ENCODE results near the gene RAP2A. TPM values are rescaled to one million over a fixed set of nuclear protein-coding genes. Genes with fewer than 3 reads are reported as not detected.

The RAP2A gene
- total RNA-seq, 1 experiment from 2014 or later = 27.8 TPM

DNA sequence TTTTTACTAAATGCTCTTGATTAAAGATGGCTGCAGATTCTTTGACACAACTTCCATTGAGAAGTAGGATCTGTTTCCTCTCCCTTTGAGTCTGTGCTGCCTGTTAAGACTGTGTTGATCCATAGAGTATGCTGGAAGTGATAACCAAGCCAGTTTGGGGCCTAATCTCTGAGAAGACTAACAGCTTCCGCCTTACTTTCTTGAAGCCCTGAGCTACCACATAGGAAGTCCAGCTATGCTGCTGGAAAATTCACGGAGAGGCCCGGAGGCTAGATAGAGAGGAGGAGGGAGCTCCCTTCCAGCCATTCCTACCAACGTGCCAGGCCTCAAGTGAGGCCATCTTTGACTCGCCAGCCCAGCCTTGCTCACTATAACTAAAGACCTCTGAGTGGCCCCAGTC lies 12.5 kb downstream of the RAP2A start:
- no peak for DNase-seq (ENCODE audit: low read depth)

- DNase-seq (ENCODE audit: low read depth) = no peak
Measured at GRCh38 chr13:97448503-97449251, 14.7 kb downstream of the RAP2A start.

DNA sequence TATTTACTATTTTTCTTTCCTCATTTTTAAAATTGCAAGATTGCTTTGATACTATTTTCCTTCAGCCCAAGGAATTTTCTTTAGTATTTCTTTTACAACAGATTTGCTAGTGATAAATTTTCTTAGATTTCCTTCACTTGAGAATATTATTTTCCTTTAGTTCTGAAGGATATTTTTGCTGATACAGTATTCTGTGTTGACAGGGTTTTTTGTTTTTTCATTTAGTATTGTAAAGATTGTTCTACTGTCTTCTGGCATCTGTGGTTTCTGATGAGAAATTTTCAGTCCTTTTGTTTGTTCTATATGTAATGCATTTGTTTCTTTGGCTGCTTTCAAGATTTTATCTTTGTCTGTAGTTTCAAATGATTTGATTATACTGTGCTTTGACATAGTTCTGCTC lies 20.7 kb downstream of the RAP2A start:
- DNase-seq (ENCODE audit: low read depth) = no peak

DNA sequence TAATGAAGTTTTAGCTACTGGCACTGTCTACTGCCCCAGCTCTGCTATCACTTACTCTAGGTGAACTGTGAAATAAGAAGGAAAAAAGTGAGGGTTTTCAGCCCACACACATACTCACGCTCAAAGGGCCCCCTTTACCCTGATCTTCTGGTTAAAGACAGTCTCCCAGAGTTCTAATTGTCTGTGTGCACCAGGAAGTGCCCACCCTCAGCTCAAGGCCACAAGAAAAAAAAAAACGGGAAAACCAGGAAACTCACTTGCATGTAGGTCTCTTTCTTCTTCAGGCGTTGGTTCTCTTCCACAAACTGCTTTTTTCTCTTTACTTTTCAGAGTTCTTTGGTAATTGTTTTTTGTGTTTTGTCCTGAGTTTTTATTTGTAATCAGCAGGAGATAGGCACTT lies 22.1 kb downstream of the RAP2A start:
- DNase-seq (ENCODE audit: low read depth) = no peak

DNA sequence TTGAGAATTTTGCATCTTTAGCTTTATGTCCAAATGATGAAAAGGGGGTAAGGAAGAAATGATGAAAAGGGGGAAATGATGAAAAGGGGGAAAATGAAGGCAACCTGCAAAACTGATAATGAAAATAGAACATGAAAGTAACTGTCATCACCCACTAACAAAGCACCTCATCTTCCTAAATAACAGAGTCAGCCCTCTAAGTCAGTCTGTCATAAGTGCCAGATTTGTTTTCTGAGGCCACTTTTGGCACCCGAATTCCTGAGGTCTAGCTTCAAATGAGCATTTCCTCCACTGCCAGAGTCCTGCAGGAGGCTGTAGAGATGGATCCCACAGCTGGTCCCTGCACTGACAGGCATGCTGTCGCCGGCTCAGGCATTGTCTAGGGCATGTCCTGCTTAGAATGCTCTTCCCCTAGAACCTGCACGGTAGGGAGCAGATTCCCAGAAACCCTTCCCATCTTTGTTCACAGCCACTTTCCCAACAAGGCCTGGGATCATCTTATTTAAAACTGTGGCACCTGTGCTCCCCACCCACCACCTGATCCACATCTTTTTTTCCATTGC lies 25.3 kb downstream of the RAP2A start:
- no peak for DNase-seq (ENCODE audit: low read depth)

- no peak for DNase-seq (ENCODE audit: low read depth)
Measured at GRCh38 chr13:97460004-97460775, 26.2 kb downstream of the RAP2A start.

GRCh38 chr13:97460853-97461252 lies 26.9 kb downstream of the RAP2A start:
- DNase-seq (ENCODE audit: low read depth) = no peak

GRCh38 chr13:97464561-97464960 lies 30.6 kb downstream of the RAP2A start:
- no peak for DNase-seq (ENCODE audit: low read depth)

- no peak for DNase-seq (ENCODE audit: low read depth)
Measured at GRCh38 chr13:97466722-97467121, 32.8 kb downstream of the RAP2A start.

DNA sequence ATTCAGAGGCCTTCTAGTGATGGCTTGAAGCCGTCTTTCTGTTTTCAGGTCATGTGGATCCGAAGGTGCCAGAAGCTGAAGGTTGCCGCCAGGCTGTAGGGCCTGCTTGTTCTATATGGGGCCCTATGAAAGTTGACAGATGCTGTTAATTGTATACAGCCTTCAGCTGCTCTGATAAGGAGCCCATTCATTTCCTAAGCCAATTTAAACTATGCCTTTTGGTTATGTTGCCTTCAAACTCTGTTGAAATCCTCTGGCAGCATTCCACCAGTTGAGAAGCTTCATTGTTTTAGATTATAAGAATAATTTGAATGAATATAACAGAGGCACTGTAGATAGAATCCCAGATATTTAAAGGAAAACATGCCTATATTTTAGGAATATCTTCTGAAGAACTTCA lies 34.4 kb downstream of the RAP2A start:
- DNase-seq (ENCODE audit: low read depth) = no peak

GRCh38 chr13:97471711-97472110 lies 37.7 kb downstream of the RAP2A start:
- no peak for DNase-seq (ENCODE audit: low read depth)

DNA sequence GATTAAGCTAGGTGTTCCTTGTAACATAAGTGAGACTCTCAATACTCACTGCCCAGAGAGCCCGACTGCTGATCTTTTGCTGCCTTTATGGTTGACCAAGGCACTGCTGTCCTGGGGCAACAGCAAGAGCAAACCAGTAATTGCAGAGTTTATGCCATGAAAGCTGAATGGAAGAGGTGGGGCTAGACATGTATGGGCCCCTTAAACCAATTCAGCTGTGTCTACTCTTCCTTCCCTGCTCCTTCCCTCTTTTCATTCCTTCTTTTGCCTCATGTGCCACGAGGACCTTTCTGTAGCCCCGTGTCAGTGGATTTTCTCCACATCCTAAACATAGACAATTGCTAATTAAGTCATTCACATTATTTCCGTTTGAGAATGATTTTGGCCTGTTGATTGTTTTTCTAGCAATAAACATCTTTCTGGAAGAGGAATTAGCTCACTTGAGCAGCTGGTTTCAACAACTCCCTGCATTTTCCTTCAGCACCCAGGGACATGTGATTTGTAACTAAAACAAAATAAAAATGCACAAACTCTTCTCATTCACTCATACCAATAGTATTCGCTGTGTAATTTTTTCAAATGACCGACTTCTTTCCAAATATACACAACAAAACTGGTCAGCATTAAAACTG lies 40.5 kb downstream of the RAP2A start:
- DNase-seq (ENCODE audit: low read depth) = no peak

- no peak for DNase-seq (ENCODE audit: low read depth)
Measured at GRCh38 chr13:97475011-97475410, 41.0 kb downstream of the RAP2A start.

DNA sequence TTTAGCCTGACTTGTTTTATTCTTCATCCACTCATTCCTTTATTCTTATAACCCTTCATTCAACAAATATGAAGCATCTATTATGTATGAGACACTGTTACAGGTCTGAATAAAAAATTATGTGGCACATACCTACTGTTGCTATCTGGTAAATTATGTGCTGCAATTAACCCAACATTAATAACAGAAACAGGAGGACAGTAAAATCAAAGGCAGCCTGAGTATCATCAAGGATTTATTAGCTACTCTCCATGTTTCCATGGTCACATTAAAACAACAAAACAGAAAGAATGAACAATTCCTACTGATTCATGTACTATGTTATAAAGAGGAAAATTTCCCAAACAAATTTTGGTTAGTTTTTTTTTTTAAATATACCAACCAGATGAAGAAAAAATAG lies 43.9 kb downstream of the RAP2A start:
- DNase-seq (ENCODE audit: low read depth) = no peak

DNA sequence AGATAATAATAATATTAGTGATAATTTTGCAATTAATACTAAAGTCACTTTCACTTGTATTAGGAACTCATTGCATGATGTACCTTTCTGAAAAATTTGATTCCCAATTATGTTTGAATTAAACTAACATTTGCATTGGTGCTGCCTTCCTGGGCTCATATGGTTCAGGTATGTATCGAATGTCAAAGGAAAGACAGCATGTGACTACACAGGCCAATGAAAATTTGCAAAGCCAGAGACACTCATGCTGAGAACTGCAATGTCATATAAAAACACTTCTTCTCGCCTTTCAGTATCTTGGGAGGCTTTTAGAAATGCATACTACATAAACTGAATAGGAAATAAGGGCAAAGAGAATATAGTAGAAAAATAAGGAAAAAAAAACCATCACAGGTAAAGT lies 44.3 kb downstream of the RAP2A start:
- no peak for DNase-seq (ENCODE audit: low read depth)

GRCh38 chr13:97483465-97483864 lies 49.5 kb downstream of the RAP2A start:
- DNase-seq (ENCODE audit: low read depth) = no peak

- no peak for DNase-seq (ENCODE audit: low read depth)
Measured at GRCh38 chr13:97484301-97484700, 50.3 kb downstream of the RAP2A start.

DNA sequence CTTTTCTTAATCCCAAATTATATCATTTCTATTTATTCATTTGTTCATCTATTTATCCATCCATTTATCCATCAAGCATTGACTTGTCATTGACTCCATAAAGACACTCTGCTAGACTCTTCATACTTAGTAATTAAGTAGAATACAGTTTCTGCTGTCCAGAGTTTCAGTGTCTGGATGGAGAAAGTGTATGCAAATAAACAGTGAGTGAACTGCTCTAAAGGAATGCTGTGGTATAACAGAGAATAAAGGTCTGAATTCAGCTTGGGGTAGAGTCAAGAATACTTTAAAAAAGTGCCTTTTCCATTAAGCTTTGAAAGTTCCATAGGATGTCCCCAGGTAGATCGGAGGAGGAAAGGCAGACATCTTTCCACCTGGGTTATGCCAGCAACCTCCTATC lies 51.4 kb downstream of the RAP2A start:
- no peak for DNase-seq (ENCODE audit: low read depth)

DNA sequence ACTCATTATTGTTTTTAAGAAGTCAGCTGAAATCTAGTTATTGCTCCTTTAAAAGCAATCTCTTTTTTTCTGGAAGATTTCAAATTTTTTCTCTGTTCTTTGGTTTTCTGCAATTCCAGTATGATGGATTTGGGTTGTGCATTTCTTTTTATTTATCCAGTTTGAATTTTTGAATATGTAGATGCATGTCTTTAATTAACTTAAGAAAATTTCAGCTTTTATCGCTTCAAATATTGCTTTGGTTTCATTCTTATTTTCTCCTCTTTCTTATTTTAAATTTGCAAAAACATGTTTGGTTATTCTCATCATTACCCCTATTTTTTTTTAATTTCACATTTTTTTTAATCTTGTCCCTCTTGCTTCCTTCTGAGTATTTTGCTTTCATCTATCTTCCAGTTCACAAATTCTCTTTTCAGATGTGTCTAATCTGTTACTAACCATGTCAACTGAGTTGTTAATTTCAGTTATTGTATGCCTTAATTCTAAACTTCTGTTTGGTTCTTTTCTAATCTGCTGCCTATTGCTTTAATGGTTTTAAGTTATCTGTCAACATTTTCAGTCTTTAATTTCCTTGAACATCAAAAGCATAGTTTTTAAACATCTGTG lies 56.8 kb downstream of the RAP2A start:
- DNase-seq (ENCODE audit: low read depth) = no peak

DNA sequence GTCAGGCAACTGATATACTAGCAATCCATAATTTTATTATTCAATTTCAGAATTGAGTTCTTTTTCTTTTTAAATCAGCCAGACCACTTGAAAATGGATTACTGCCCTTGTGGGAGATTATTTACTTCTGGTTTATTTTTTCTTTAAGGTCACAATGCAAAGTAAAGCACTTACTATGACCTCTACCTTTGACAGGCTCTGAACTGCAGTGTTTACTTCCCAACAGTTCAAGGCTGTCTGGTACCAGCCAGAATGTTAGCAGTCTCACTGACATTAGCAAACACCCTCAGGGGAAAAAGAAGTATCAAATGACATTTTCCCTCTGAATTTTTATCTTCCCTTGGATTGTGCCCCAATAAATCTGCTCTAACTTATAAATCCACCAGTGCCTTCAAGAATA lies 57.5 kb downstream of the RAP2A start:
- DNase-seq (ENCODE audit: low read depth) = no peak

DNA sequence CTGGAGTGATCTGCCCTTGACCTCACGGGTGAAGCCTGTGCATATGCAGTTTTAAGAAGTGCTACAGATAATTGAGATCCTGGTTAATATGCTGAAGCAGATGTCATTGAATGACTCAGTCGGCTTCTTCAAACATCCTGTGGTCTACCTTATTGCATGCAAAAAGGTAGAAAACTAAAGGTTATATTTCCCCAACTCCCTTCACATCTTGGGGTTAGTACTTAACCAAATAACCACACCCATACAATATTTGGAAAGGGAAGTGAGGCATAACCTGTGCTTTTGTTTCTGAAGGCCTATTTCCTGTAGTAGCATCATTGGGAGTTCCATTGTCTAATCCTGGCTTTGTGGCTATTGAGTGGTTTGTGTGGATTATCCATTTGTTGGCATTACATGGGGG lies 58.3 kb downstream of the RAP2A start:
- peak; percentile 53 for DNase-seq (ENCODE audit: low read depth)

Measured in HT1080 (cell line).